GM12864 (cell line): Measurements from ENCODE around the gene ABHD6.
"Not testable (repeated sequence)": the region's sequence is repeated elsewhere in the genome, so short reads cannot be mapped to it uniquely, and the experiment has no call there.

Experiments used
- DNase-seq: peaks from one replicate; pipeline ENCODE4 v3.0.0-alpha.2; 2011; ENCODE audit warnings: low read depth
- H3K4me3 ChIP-seq: 2 replicates; pipeline ENCODE4 v1.5.1; 2011; ENCODE audit warnings: mild to moderate bottlenecking, low read depth, low read length, control low read depth
- TF ChIP-seq, protein P1 (sequence below): IDR thresholded peaks from 2 replicates; pipeline ENCODE4 v1.5.1; 2011; ENCODE audit warnings: low read depth, mild to moderate bottlenecking, moderate library complexity, low read length, control low read depth, inconsistent platforms; ENCODE audit errors: missing control alignments

ABHD6 gene

DNA sequence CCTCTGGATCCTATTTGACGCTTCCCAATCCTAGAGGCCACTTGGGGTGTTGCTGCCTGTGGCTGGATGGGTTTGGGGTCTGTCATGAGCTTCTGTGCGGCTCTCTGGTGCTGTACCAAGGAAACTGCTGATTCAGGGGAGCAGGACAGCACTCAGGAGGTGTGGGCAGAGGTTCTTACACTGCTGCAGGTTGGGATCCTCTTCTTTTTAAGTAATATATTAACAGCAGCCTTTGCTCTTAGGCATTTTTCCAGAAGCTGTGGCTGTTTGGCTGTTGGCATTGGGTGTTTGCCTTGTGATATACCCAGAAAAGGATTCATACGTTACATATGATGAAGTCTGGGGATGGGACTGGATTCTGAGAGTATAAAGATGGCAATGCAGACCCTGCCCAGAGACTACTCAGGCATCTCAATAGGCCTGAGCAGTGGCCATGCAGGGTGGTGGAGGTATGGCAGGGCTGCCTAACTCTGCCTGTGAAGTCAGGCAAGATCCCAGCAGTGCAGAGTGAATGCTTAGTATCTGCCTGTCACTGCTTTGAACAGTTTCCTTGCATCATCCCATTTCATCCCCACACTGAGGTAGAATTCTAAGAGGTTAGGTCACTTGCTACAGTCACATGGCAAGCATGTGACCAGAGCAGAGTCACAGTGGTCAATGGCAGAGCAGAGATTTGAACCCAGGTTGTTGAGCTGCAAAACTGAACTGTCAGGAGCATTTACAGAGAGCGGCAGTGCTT, 3.9 kb downstream of the ABHD6 start:
- no peak for DNase-seq
- TF ChIP-seq, protein P1, sequence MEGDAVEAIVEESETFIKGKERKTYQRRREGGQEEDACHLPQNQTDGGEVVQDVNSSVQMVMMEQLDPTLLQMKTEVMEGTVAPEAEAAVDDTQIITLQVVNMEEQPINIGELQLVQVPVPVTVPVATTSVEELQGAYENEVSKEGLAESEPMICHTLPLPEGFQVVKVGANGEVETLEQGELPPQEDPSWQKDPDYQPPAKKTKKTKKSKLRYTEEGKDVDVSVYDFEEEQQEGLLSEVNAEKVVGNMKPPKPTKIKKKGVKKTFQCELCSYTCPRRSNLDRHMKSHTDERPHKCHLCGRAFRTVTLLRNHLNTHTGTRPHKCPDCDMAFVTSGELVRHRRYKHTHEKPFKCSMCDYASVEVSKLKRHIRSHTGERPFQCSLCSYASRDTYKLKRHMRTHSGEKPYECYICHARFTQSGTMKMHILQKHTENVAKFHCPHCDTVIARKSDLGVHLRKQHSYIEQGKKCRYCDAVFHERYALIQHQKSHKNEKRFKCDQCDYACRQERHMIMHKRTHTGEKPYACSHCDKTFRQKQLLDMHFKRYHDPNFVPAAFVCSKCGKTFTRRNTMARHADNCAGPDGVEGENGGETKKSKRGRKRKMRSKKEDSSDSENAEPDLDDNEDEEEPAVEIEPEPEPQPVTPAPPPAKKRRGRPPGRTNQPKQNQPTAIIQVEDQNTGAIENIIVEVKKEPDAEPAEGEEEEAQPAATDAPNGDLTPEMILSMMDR, result no peak
- no peak overlapping the region for H3K4me3 ChIP-seq

DNA sequence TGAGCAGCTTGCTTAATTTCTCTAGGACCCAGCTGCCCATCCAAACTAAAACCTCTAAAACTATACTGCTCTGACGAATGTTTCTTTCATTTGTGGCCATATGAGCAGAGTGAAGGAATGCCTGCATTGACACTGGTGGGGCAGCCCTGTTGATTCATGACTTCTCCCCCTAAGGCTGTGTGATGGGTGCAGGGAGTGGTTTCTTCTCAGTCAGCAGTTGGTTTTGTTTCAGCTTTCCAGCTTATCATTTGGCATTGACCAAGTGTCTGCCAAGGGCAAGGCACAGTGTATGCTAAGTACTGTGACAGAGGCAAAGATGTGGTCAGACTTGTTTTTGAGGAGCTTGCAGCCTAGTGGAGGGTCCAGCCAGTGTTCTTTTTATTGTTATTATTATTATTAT, 4.7 kb downstream of the ABHD6 start:
- DNase-seq, result no peak
- TF ChIP-seq, protein P1, result no peak
- no peak overlapping the region for H3K4me3 ChIP-seq

GRCh38 chr3:58242860-58243259, 5.3 kb downstream of the ABHD6 start:
- H3K4me3 ChIP-seq, DNase-seq: not testable (repeated sequence)

- TF ChIP-seq, protein P1, result no peak
- no peak overlapping the region for H3K4me3 ChIP-seq
- DNase-seq, result no peak
Measured at GRCh38 chr3:58243976-58244585, 6.5 kb downstream of the ABHD6 start.

DNA sequence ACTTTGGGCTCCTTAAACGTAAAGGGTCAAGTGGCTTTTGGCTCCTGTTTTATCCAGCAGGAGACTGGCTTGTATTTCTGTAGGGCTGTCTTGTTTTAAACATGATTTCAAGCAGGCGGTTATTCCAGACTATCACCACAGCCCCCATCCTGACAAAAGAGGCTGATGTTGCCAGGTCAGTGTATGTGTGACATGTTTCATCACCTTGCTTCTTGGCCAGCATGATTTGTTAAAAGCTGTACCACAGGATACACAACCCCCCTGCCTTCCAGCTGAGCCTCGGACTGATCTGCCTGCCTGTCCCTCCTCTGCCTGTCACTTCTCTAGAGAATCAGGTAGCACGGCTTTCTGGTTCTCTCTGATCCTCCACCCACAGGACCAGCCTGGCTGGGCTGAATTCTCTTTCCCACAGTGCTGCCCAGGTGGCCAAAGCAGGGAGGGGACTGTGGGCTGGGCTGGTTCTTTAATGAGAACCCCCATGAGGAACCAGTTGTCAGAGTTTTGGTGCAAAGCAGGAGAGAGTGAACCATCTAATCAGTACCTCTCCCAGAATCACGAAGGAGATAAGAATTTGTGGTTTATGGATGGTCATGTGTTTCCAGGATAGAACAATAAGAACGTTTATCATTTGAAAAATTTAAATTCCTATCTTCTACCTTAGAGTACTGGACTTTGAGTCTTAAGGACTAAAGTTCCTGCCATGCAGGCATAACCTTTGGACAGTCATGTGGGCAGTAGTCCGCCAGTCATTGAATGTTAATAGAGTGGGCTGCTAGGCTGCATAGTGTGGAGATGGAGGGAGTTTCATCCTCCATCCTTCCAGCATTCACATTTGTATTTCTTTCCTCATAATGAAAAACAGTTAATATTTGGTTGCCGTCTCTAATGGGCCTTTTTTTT, 8.8 kb downstream of the ABHD6 start:
- DNase-seq, result no peak
- TF ChIP-seq, protein P1, result no peak
- no peak overlapping the region for H3K4me3 ChIP-seq

DNA sequence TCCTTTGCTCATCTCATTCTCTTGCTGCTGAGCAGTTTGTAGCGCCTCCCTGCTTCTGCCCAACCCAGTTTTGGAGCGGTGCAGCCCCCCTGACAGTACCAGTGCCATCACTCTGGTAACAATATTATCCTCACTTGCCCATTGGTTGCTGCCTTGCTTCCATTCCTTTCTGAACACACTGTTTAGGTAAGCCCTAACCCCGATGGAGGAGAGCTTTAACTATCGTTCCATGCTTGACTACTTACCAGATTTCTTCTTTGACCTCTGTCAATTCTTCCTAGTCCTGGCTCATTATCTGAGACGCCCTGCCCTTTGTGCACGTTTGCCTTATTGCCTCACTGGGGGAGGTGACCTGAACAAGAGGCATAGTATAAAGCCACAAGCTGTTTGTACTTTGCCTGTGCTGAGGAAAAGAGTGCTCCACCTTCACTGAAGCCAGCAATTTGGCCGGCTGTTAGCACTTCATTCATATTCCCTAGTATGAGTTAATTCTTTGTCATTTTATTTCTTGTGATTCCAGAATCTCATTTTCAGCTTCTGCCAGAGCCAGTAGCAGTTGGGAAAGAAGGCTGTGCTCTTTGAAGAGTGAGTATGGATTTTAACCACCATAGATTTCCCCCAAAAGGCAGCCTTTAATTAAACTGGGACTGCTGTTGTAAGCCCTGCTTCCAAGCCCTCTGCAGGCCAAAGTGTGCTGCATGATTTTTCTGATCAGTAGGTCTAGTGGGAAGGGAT, 11.9 kb downstream of the ABHD6 start:
- H3K4me3 ChIP-seq, result no peak overlapping the region
- TF ChIP-seq, protein P1, result no peak
- DNase-seq, result no peak

DNA sequence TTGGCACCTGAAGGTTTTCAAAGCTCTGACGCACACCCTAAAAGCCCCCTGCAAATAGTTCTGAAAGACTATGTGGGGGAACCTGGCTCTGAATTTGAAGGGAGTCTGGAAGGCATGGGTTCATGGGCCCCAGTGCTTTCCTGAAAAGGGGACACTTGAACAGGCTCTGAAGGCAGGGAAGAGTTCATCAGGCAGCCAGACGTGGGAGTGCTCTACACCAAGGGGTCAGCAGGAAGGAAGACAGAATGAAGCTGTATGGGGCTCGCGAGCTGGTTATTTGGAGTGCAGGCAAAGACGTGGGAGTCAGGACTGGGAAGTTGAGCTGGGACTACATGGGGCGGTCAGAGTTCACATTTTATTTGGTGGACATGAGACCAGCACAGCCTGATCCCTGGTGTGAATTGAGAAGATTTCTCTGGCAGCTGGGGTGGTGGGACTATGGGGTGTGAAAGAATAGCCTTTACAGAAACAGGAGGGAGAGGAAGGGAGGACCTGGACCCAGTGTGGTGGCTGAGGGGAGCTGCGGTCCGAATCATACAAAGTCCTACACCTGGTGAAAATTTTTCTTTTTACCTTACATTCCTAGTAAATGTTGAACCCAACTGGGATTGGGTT, 12.6 kb downstream of the ABHD6 start:
- no peak for DNase-seq
- TF ChIP-seq, protein P1, result no peak
- H3K4me3 ChIP-seq, result no peak overlapping the region
